Measurements from ENCODE around the gene DRAP1.
A peak's percentile ranks its signal among the peaks of the same experiment; 100 is the strongest.

The DRAP1 gene

GRCh38 chr11:65958291-65958690 is 39.1 kb downstream of the DRAP1 start:
- H3K4me3 ChIP-seq (ENCODE audit: low read depth, low read length) = no peak overlapping the region
- DNase-seq (ENCODE audit: low read depth) = no peak
- no peak for TF ChIP-seq CTCF (IDR thresholded peaks at IDR 0.05; ENCODE audit: control insufficient read depth, extremely low read depth, insufficient read depth)

GRCh38 chr11:65958774-65959420 is 39.7 kb downstream of the DRAP1 start:
- H3K4me3 ChIP-seq (ENCODE audit: low read depth, low read length) = no peak overlapping the region
- no peak for DNase-seq (ENCODE audit: low read depth)
- TF ChIP-seq CTCF (IDR thresholded peaks at IDR 0.05; ENCODE audit: control insufficient read depth, extremely low read depth, insufficient read depth) = no peak

GRCh38 chr11:65960824-65961266 is 41.6 kb downstream of the DRAP1 start:
- peak overlapping the region; percentile 72 for H3K4me3 ChIP-seq (ENCODE audit: low read depth, low read length)
- TF ChIP-seq CTCF (IDR thresholded peaks at IDR 0.05; ENCODE audit: control insufficient read depth, extremely low read depth, insufficient read depth) = no peak
- DNase-seq (ENCODE audit: low read depth) = no peak

GRCh38 chr11:65961267-65962140 is 42.3 kb downstream of the DRAP1 start, which contains the start of gene SART1:
SART1 (plus strand) TSS chr11:65961734; CDS start chr11:65961781, 47 bp downstream.
- peak; percentile 86 for DNase-seq (ENCODE audit: low read depth)
- TF ChIP-seq CTCF (IDR thresholded peaks at IDR 0.05; ENCODE audit: control insufficient read depth, extremely low read depth, insufficient read depth) = no peak
- H3K4me3 ChIP-seq (ENCODE audit: low read depth, low read length) = peak within 1 kb of the TSS; percentile 72

GRCh38 chr11:65962141-65962564 is 42.9 kb downstream of the DRAP1 start:
- no peak for TF ChIP-seq CTCF (IDR thresholded peaks at IDR 0.05; ENCODE audit: control insufficient read depth, extremely low read depth, insufficient read depth)
- peak overlapping the region; percentile 72 for H3K4me3 ChIP-seq (ENCODE audit: low read depth, low read length)
- DNase-seq (ENCODE audit: low read depth) = no peak

- DNase-seq (ENCODE audit: low read depth) = no peak
- no peak overlapping the region for H3K4me3 ChIP-seq (ENCODE audit: low read depth, low read length)
- no peak for TF ChIP-seq CTCF (IDR thresholded peaks at IDR 0.05; ENCODE audit: control insufficient read depth, extremely low read depth, insufficient read depth)
Measured at GRCh38 chr11:65964906-65965305, 45.7 kb downstream of the DRAP1 start.
